Thyroid gland (tissue), 4 donors: ENCODE measurements around the gene MICU1. TPM values are rescaled to one million over a fixed set of nuclear protein-coding genes. Genes with fewer than 3 reads are reported as not detected.

Experiments
- DNase-seq, 2 donors: peaks; one replicate each; pipeline ENCODE4 v3.0.0-alpha.2; 2019
- H3K27ac ChIP-seq, 3 donors: fragments of 200-600 bp; sonication (generic); 1 replicate in 2 of 3; 2 replicates in 1 of 3; pipeline ENCODE4 v1.5.1; 2016 to 2019; ENCODE audit warnings: mild to moderate bottlenecking in 1 of 3, moderate library complexity in 1 of 3
- H3K27me3 ChIP-seq: fragments of 200-600 bp; sonication (generic); one replicate; pipeline ENCODE4 v1.5.1; 2019
- H3K36me3 ChIP-seq, 2 donors: fragments of 200-600 bp; sonication (generic); one replicate each; pipeline ENCODE4 v1.5.1; 2016 to 2019
- H3K4me1 ChIP-seq, 2 donors: fragments of 200-600 bp; sonication (generic); one replicate each; pipeline ENCODE4 v1.5.1; 2017 to 2019
- H3K4me3 ChIP-seq, 3 donors: fragments of 200-600 bp; sonication (generic); replicated peaks in 1 of 3; 1 replicate in 2 of 3; 2 replicates in 1 of 3; pipeline ENCODE4 v1.5.1; 2016; ENCODE audit warnings: mild to moderate bottlenecking in 1 of 3
- H3K9me3 ChIP-seq: fragments of 200-600 bp; sonication (generic); one replicate; pipeline ENCODE4 v1.5.1; 2017
- POLR2A ChIP-seq, 2 donors: fragments of 450-650 bp; IDR thresholded peaks; one replicate each; pipeline ENCODE4 v1.6.1; 2017; ENCODE audit warnings: antibody characterized with exemption in 2 of 2, mild to moderate bottlenecking in 2 of 2, moderate library complexity in 1 of 2
- WGBS, 2 donors: methylation state at CpG; one replicate each; pipeline ENCODE4 v1.1.5; 2017; 5-methylcytosine and 5-hydroxymethylcytosine counted together
- intact Hi-C: fragments of 100-400 bp; cut with DNase I; formaldehyde crosslinking; loops from one replicate; pipeline ENCODE4 v1.15.1; 2023
- total RNA-seq, 4 donors: library from RNA; depleted of rRNA; stranded (reverse); fragments of >200 nt; gene quantifications; one replicate each; pipeline ENCODE4 v1.2.3, GENCODE V29; 2016
- TF ChIP-seq, protein P1 (sequence below), 6 experiments: fragments of 200-600 bp in 3 of 6; fragments of 450-650 bp in 3 of 6; sonication (generic) in 3 of 6; IDR thresholded peaks; one replicate each; pipeline ENCODE4 v1.5.1; 2016 to 2019; ENCODE audit warnings: antibody characterized with exemption in 6 of 6, mild to moderate bottlenecking in 2 of 6, inconsistent platforms in 1 of 6, moderate library complexity in 1 of 6

MICU1 gene
- total RNA-seq, 4 donors from 2014 or later = 26.5 to 33.9 (median 31.5) TPM

DNA sequence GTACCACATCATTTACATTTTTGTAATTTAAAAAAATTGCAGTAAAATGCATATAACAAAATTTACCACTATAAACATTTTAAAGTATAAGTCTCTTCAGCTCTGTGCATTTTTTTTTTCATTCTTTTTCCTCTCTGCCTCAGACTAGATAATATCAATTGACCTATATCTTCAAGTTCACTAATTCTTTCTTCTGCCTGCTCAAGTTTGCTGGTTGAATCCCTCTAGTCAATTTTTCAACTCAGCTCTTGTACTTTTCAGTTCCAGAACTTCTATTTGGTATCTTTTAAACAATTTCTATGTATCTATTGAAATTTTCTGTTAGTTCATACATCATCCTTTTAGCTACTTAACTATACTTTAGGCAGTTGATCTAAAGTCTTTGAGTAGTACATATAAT lies 112.0 kb downstream of the MICU1 start:
- H3K4me1 ChIP-seq = no peaks in the 10 kb centered on the region
- no peak overlapping the region for H3K4me3 ChIP-seq
- no peak overlapping the region for H3K27ac ChIP-seq
- no peaks in the 10 kb centered on the region for H3K27me3 ChIP-seq
- DNase-seq = no peak
- no peaks in the 10 kb centered on the region for H3K36me3 ChIP-seq
- no peaks in the 10 kb centered on the region for H3K9me3 ChIP-seq
- intact Hi-C loops = no loop called here
- TF ChIP-seq POLR2A (IDR thresholded peaks at IDR 0.05) = no peak
- TF ChIP-seq, protein P1, sequence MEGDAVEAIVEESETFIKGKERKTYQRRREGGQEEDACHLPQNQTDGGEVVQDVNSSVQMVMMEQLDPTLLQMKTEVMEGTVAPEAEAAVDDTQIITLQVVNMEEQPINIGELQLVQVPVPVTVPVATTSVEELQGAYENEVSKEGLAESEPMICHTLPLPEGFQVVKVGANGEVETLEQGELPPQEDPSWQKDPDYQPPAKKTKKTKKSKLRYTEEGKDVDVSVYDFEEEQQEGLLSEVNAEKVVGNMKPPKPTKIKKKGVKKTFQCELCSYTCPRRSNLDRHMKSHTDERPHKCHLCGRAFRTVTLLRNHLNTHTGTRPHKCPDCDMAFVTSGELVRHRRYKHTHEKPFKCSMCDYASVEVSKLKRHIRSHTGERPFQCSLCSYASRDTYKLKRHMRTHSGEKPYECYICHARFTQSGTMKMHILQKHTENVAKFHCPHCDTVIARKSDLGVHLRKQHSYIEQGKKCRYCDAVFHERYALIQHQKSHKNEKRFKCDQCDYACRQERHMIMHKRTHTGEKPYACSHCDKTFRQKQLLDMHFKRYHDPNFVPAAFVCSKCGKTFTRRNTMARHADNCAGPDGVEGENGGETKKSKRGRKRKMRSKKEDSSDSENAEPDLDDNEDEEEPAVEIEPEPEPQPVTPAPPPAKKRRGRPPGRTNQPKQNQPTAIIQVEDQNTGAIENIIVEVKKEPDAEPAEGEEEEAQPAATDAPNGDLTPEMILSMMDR (IDR thresholded peaks at IDR 0.05) = no peak

DNA sequence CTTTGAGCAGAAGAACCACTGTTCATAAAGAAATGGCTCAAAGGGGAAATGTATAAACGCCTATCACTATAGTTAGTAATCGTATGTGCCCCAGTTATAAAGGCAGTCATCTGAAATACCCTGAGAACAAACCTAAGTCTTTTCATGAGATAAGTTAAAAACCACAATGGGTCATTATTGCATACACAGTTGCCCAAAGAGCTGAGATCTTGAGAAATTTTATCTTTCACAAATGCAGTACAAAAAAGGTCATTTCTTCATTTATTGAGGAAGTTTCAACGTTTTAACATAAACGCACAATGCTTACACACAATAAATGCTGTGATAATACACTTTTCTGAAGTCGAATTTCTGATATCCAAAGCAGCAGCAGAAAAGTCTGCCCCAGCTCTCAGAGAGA lies 114.4 kb downstream of the MICU1 start:
- no peak overlapping the region for H3K27ac ChIP-seq
- no peaks in the 10 kb centered on the region for H3K27me3 ChIP-seq
- no peaks in the 10 kb centered on the region for H3K36me3 ChIP-seq
- no peaks in the 10 kb centered on the region for H3K4me1 ChIP-seq
- TF ChIP-seq POLR2A (IDR thresholded peaks at IDR 0.05) = no peak
- TF ChIP-seq, protein P1 (IDR thresholded peaks at IDR 0.05) = no peak
- H3K4me3 ChIP-seq = no peak overlapping the region
- intact Hi-C loops = no loop called here
- no peaks in the 10 kb centered on the region for H3K9me3 ChIP-seq
- no peak for DNase-seq
- WGBS, 2 donors = 91 to 95% methylated on average over 5 of the region's 5 CpGs

DNA sequence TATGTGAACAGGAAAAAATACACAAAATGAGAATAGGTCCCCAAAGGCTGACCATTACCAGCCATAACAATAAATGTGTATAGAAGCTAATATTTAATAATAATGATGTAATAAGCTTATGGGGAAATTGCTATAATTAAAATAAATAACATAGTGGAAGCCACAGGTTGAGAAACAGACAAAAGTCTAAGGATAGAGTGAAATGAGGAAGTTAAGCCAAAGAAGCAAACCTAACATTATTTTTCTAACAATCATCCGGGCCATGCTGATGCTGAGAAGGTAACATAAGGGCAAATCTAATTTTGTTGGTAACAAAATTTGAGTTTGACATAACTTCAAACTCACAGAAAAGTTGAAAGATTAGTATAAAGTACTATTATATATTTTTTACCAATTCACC lies 115.9 kb downstream of the MICU1 start:
- TF ChIP-seq, protein P1 (IDR thresholded peaks at IDR 0.05) = no peak
- TF ChIP-seq POLR2A (IDR thresholded peaks at IDR 0.05) = no peak
- H3K4me3 ChIP-seq = no peak overlapping the region
- H3K4me1 ChIP-seq = no peaks in the 10 kb centered on the region
- H3K36me3 ChIP-seq = no peaks in the 10 kb centered on the region
- 90 to 96% methylated on average over 1 of the region's 1 CpG for WGBS, 2 donors
- no peak overlapping the region for H3K27ac ChIP-seq
- H3K9me3 ChIP-seq = no peaks in the 10 kb centered on the region
- no peak for DNase-seq
- H3K27me3 ChIP-seq = no peaks in the 10 kb centered on the region
- intact Hi-C loops = no loop called here

DNA sequence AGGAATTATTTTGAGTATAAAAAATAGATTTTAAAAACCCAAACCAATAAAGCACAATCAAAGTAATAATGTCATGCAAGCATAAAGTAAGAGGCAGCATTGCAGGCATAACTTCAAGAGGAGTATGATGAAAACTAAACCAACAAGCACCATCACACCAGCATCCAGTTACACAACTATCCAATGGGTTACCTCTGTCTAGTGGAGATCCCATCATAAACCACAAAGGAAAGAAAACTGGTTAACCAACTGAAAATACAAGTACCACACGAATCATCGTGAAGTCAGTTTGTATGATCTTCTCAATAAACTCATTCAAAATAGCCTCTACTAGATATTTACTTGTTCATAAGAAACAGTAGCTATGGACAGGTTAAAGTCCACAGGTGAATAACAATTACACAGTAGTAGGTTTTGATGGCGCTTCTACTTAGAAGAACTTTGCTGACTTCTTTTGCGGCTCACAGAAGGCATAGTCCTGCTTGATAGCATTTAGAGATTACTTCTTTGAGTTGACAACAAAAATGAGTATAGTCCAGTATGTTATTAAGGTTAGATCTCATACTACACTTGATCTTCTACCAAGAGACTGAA lies 116.6 kb downstream of the MICU1 start:
- TF ChIP-seq, protein P1 (IDR thresholded peaks at IDR 0.05) = no peak

DNA sequence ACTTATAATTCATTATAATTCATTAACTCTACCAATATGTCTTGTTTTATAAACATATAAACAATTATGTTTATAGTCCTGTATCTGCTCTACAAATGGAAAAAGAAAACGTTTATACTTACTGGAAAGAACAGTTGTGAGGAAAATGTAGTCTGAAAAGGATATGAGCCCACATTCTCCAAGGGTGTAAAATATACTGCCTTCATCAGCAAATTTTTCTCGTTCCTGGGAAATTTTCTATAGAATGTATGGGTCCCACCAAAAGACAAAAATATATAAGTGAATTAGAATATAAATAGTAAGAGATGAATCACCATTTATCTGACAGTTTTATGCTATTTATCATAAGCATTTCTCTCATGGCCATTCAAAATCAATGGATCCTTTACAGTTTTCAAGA lies 117.8 kb downstream of the MICU1 start:
- DNase-seq = no peak
- Histone ChIP-seq H3K27ac (no peak overlapping the region), H3K36me3 (no peaks in the 10 kb centered on the region), H3K4me3 (no peak overlapping the region), H3K27me3 (no peaks in the 10 kb centered on the region), H3K9me3 (no peaks in the 10 kb centered on the region), H3K4me1 (no peaks in the 10 kb centered on the region)
- TF ChIP-seq POLR2A (IDR thresholded peaks at IDR 0.05) = no peak
- TF ChIP-seq, protein P1 (IDR thresholded peaks at IDR 0.05) = no peak
- 77 to 84% methylated on average over 2 of the region's 2 CpGs for WGBS, 2 donors
- intact Hi-C loops = no loop called here

More for the DNA sequence above, 116.6 kb downstream of the MICU1 start:
- intact Hi-C loops = no loop called here
- no peak overlapping the region for H3K4me3 ChIP-seq
- no peaks in the 10 kb centered on the region for H3K4me1 ChIP-seq
- H3K9me3 ChIP-seq = no peaks in the 10 kb centered on the region
- H3K27me3 ChIP-seq = no peaks in the 10 kb centered on the region
- WGBS, 2 donors = 92 to 95% methylated on average over 4 of the region's 4 CpGs
- no peaks in the 10 kb centered on the region for H3K36me3 ChIP-seq
- no peak overlapping the region for H3K27ac ChIP-seq
- DNase-seq = no peak
